Liver (tissue), 9 donors: Measurements from ENCODE around the gene SCIMP. TPM values are rescaled to one million over a fixed set of nuclear protein-coding genes. Genes with fewer than 3 reads are reported as not detected.
"Not testable (repeated sequence)": the region's sequence is repeated elsewhere in the genome, so short reads cannot be mapped to it uniquely, and the experiment has no call there.

Source experiments
- DNase-seq: peaks from one replicate; pipeline ENCODE4 v3.0.0-alpha.2; 2017; ENCODE audit warnings: low spot score
- H3K27ac ChIP-seq, 2 donors: one replicate each; pipeline ENCODE4 v1.7.0; 2013; ENCODE audit warnings: inconsistent platforms in 2 of 2, low read length in 2 of 2, control low read depth in 1 of 2, low read depth in 1 of 2, mild to moderate bottlenecking in 1 of 2
- H3K27me3 ChIP-seq, 4 donors: one replicate each; pipeline versions ENCODE4 v1.6.1 to v1.7.0; 2013; ENCODE audit warnings: low read length in 3 of 4, inconsistent platforms in 1 of 4, mild to moderate bottlenecking in 1 of 4, moderate library complexity in 1 of 4; ENCODE audit not compliant: control insufficient read depth in 4 of 4, insufficient read depth in 4 of 4
- H3K36me3 ChIP-seq, 4 donors: one replicate each; pipeline versions ENCODE4 v1.6.1 to v1.7.0; 2013; ENCODE audit warnings: low read length in 3 of 4, mild to moderate bottlenecking in 3 of 4, low read depth in 1 of 4, moderate library complexity in 1 of 4; ENCODE audit not compliant: control insufficient read depth in 4 of 4, insufficient read depth in 3 of 4
- H3K4me1 ChIP-seq, 4 donors: one replicate each; pipeline versions ENCODE4 v1.6.1 to v1.7.0; 2013; ENCODE audit warnings: low read length in 3 of 4, mild to moderate bottlenecking in 3 of 4, moderate library complexity in 1 of 4; ENCODE audit not compliant: control insufficient read depth in 4 of 4, insufficient read depth in 4 of 4
- H3K4me3 ChIP-seq, 3 donors: one replicate each; pipeline versions ENCODE4 v1.6.1 to v1.7.0; 2013; ENCODE audit warnings: low read length in 3 of 3, control low read depth in 1 of 3, low read depth in 1 of 3, mild to moderate bottlenecking in 1 of 3
- H3K9ac ChIP-seq, 2 donors: one replicate each; pipeline ENCODE4 v1.7.0; 2013; ENCODE audit warnings: low read length in 2 of 2, mild to moderate bottlenecking in 2 of 2, moderate library complexity in 2 of 2, control low read depth in 1 of 2, low read depth in 1 of 2
- H3K9me3 ChIP-seq, 4 donors: one replicate each; pipeline versions ENCODE4 v1.6.1 to v1.7.0; 2013; ENCODE audit warnings: low read length in 3 of 4; ENCODE audit not compliant: control insufficient read depth in 4 of 4
- EGR1 ChIP-seq, 2 donors: IDR thresholded peaks; 2 replicates each; pipeline ENCODE4 v1.6.1; 2016 to 2018; ENCODE audit warnings: antibody characterized with exemption in 2 of 2, low read depth in 2 of 2
- GABPA ChIP-seq, 2 donors: IDR thresholded peaks in 1 of 2; conservative IDR thresholded peaks in 1 of 2; 2 replicates each; pipeline ENCODE4 v1.6.1; 2016; ENCODE audit warnings: antibody characterized with exemption in 2 of 2, mild to moderate bottlenecking in 1 of 2, moderate library complexity in 1 of 2
- JUND ChIP-seq, 2 donors: IDR thresholded peaks; 2 replicates each; pipeline ENCODE4 v1.6.1; 2016; ENCODE audit warnings: antibody characterized with exemption in 2 of 2
- NR2F2 ChIP-seq: IDR thresholded peaks from 2 replicates; pipeline ENCODE4 v1.6.1; 2016; ENCODE audit warnings: antibody characterized with exemption
- RAD21 ChIP-seq, 2 donors: IDR thresholded peaks; 2 replicates each; pipeline ENCODE4 v1.6.1; 2016; ENCODE audit warnings: antibody characterized with exemption in 2 of 2, mild to moderate bottlenecking in 2 of 2
- RXRA ChIP-seq, 2 donors: IDR thresholded peaks; 2 replicates each; pipeline ENCODE4 v1.6.1; 2017 to 2018; ENCODE audit warnings: antibody characterized with exemption in 2 of 2, mild to moderate bottlenecking in 1 of 2
- SP1 ChIP-seq: IDR thresholded peaks from 2 replicates; pipeline ENCODE4 v1.6.1; 2018; ENCODE audit warnings: antibody characterized with exemption, mild to moderate bottlenecking
- TAF1 ChIP-seq: conservative IDR thresholded peaks from 2 replicates; pipeline ENCODE4 v1.6.1; 2016; ENCODE audit warnings: antibody characterized with exemption, mild to moderate bottlenecking
- YY1 ChIP-seq: IDR thresholded peaks from 2 replicates; pipeline ENCODE4 v1.6.1; 2016; ENCODE audit warnings: antibody characterized with exemption, mild to moderate bottlenecking
- WGBS: extraction: QIAGEN DNeasy Blood & Tissue Kit; methylation state at CpG from one replicate; pipeline ENCODE4 v1.1.7; 2013; 5-methylcytosine and 5-hydroxymethylcytosine counted together
- polyA plus RNA-seq, 2 donors: library from polyadenylated mRNA; stranded (reverse) in 1 of 2; unstranded in 1 of 2; fragments of 200-250 nt in 1 of 2; fragments of >200 nt in 1 of 2; fragmentation: Nextera tagmentation in 1 of 2; extraction: Ambion mirVana in 1 of 2; gene quantifications; one replicate each; pipeline versions ENCODE4 v1.2.1 to v1.2.3, GENCODE V29; 2013 to 2015
- total RNA-seq, 2 donors: library from RNA; depleted of rRNA; stranded (reverse); fragments of >200 nt; gene quantifications; one replicate each; pipeline ENCODE4 v1.2.3, GENCODE V29; 2014
- TF ChIP-seq, protein P1 (sequence below): IDR thresholded peaks from 2 replicates; pipeline ENCODE4 v1.6.1; 2016; ENCODE audit warnings: antibody characterized with exemption
- TF ChIP-seq, protein P2 (sequence below): IDR thresholded peaks from 2 replicates; pipeline ENCODE4 v1.6.1; 2016; ENCODE audit warnings: antibody characterized with exemption, mild to moderate bottlenecking
- TF ChIP-seq, protein P3 (sequence below): IDR thresholded peaks from 2 replicates; pipeline ENCODE4 v1.6.1; 2016; ENCODE audit warnings: antibody characterized with exemption
- donor health status: healthy.
- donor health status: healthy.
- donor health status: healthy.
- donor health status: healthy.
- donor health status: healthy.

Gene SCIMP
- total and polyA plus RNA-seq, 4 donors = 3.0 to 5.7 (median 3.5) TPM

DNA sequence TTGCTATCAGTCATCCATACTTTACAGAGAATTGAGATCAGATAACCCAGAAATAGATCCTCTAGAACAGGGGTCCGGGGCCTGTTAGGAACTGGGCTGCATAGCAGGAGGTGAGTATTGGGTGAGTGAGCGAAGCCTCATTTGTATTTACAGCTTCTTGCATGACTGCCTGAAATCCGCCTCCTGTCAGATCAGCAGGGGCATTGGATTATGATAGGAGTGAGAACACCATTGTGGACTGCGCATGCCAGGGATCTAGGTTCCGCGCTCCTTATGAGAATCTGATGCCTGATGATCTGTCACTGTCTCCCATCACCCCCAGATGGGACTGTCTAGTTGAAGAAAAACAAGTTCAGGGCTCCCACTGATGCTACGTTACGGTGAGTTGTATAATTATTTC lies 13.0 kb upstream of the SCIMP start (continued):
- TF ChIP-seq RXRA (IDR thresholded peaks at IDR 0.05) = no peak
- TF ChIP-seq RAD21 (IDR thresholded peaks at IDR 0.05) = no peak

DNA sequence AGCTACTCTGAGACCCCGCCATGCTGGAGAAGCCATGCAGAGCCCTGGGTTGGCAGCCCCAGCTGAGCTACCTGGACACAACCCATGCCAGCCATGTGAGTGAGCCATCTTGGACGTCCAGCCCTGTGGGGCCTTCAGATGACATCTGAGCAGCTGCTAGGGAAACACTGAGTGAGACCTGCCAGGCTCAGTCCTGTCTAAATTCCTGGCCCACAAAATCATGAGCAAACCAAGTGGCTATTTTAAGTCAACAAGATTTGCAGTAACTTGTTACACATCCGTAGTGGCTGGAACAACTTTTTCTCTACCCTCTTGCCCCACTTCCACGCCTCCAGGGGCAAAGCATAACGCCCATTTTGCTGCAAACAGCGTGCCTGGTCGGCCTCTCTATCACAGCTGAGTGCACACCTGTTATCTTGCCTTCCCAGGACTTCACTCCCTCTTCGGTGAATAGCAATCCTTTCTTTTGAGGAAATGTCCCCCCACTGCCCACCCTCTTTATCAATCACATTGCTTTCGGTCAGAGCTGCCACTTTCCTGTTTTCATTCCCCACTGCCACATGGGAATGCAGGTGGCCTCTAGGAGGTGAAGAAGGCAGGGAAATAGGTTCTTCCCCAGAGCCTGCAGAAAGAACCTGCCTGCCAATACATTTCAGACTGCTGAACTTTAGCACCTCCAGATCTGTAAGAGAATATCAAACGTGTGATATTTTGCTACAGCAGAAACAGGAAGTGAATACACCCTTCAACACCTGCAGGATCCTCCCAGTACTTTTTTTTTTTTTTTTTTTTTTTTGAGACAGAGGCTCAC lies 7.4 kb upstream of the SCIMP start:
- no peaks in the 10 kb centered on the region for H3K4me1 ChIP-seq
- no peak for DNase-seq
- WGBS = 38% methylated on average over 10 of the region's 10 CpGs
- H3K36me3 ChIP-seq = no peaks in the 10 kb centered on the region
- H3K27me3 ChIP-seq = no peaks in the 10 kb centered on the region
- no peak for TF ChIP-seq NR2F2
- no peak for TF ChIP-seq RAD21 (IDR thresholded peaks at IDR 0.05)
- no peak for TF ChIP-seq GABPA (IDR thresholded peaks at IDR 0.05 in 1 of 2, conservative IDR thresholded peaks at IDR 0.05 in 1 of 2)
- no peak for TF ChIP-seq EGR1 (IDR thresholded peaks at IDR 0.05; ENCODE audit: low read depth in 2 of 2)
- no peak for TF ChIP-seq TAF1
- TF ChIP-seq JUND (IDR thresholded peaks at IDR 0.05) = no peak
- H3K27ac ChIP-seq = no peak overlapping the region
- no peak overlapping the region for H3K9ac ChIP-seq
- H3K4me3 ChIP-seq = no peak overlapping the region
- no peaks in the 10 kb centered on the region for H3K9me3 ChIP-seq

DNA sequence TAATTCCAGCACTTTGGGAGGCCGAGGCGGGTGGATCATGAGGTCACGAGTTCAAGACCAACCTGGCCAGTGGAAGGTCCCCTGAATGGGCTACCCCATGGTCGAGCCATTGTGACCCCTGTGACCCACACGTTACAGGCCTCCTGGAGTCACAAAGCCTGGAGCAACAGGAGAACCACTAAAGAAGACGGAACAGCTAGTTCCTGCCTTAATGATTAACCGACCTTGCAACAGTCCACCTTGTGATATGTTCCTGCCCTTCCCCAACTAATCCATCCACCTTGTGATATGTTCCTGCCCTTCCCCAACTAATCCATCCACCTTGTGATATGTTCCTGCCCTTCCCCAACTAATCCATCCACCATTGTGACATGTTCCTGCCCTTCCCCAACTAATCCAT lies 5.1 kb upstream of the SCIMP start:
- H3K27me3 ChIP-seq, H3K4me1 ChIP-seq, H3K27ac ChIP-seq, H3K9me3 ChIP-seq, DNase-seq, H3K4me3 ChIP-seq, H3K9ac ChIP-seq, H3K36me3 ChIP-seq: not testable (repeated sequence)
- 80% methylated on average over 7 of the region's 7 CpGs for WGBS

DNA sequence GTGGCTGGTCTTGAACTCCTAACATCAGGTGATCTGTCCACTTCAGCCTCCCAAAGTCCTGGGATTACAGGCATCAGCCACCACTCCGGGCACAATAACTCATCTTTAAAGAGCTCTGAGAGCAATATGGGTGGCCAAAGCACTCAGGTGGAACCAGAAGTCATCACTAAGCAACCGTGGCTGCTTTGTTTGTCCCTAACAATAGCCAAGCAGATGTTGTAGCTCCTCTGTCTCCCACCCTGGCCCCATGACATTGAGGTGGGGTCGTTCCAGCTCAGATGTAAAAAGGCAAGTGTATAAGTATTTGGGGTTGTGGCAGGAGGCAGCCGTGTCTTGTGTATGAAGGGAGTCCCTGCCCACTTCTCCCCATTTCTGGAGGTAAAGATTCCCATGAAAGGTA lies 3.7 kb upstream of the SCIMP start:
- 71% methylated on average over 4 of the region's 4 CpGs for WGBS
- DNase-seq = no peak
- H3K27me3 ChIP-seq = no peaks in the 10 kb centered on the region
- no peak overlapping the region for H3K4me3 ChIP-seq
- no peak overlapping the region for H3K27ac ChIP-seq
- H3K9ac ChIP-seq = no peak overlapping the region
- H3K4me1 ChIP-seq = no peaks in the 10 kb centered on the region
- TF ChIP-seq GABPA (IDR thresholded peaks at IDR 0.05 in 1 of 2, conservative IDR thresholded peaks at IDR 0.05 in 1 of 2) (no peak), EGR1 (IDR thresholded peaks at IDR 0.05; ENCODE audit: low read depth in 2 of 2) (no peak), YY1 (no peak), SP1 (no peak)
- TF ChIP-seq, protein P1, sequence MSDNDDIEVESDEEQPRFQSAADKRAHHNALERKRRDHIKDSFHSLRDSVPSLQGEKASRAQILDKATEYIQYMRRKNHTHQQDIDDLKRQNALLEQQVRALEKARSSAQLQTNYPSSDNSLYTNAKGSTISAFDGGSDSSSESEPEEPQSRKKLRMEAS = no peak
- TF ChIP-seq, protein P2, sequence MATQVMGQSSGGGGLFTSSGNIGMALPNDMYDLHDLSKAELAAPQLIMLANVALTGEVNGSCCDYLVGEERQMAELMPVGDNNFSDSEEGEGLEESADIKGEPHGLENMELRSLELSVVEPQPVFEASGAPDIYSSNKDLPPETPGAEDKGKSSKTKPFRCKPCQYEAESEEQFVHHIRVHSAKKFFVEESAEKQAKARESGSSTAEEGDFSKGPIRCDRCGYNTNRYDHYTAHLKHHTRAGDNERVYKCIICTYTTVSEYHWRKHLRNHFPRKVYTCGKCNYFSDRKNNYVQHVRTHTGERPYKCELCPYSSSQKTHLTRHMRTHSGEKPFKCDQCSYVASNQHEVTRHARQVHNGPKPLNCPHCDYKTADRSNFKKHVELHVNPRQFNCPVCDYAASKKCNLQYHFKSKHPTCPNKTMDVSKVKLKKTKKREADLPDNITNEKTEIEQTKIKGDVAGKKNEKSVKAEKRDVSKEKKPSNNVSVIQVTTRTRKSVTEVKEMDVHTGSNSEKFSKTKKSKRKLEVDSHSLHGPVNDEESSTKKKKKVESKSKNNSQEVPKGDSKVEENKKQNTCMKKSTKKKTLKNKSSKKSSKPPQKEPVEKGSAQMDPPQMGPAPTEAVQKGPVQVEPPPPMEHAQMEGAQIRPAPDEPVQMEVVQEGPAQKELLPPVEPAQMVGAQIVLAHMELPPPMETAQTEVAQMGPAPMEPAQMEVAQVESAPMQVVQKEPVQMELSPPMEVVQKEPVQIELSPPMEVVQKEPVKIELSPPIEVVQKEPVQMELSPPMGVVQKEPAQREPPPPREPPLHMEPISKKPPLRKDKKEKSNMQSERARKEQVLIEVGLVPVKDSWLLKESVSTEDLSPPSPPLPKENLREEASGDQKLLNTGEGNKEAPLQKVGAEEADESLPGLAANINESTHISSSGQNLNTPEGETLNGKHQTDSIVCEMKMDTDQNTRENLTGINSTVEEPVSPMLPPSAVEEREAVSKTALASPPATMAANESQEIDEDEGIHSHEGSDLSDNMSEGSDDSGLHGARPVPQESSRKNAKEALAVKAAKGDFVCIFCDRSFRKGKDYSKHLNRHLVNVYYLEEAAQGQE = no peak
- TF ChIP-seq, protein P3, sequence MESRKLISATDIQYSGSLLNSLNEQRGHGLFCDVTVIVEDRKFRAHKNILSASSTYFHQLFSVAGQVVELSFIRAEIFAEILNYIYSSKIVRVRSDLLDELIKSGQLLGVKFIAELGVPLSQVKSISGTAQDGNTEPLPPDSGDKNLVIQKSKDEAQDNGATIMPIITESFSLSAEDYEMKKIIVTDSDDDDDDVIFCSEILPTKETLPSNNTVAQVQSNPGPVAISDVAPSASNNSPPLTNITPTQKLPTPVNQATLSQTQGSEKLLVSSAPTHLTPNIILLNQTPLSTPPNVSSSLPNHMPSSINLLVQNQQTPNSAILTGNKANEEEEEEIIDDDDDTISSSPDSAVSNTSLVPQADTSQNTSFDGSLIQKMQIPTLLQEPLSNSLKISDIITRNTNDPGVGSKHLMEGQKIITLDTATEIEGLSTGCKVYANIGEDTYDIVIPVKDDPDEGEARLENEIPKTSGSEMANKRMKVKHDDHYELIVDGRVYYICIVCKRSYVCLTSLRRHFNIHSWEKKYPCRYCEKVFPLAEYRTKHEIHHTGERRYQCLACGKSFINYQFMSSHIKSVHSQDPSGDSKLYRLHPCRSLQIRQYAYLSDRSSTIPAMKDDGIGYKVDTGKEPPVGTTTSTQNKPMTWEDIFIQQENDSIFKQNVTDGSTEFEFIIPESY = no peak
- H3K9me3 ChIP-seq = no peaks in the 10 kb centered on the region
- H3K36me3 ChIP-seq = no peaks in the 10 kb centered on the region
